ENCODE measurements around the gene CEP41.
"Not testable (repeated sequence)": the region's sequence is repeated elsewhere in the genome, so short reads cannot be mapped to it uniquely, and the experiment has no call there.

The CEP41 gene

GRCh38 chr7:130387628-130388403 is 53.0 kb downstream of the CEP41 start:
- no peak for DNase-seq (ENCODE audit: low spot score)

DNA sequence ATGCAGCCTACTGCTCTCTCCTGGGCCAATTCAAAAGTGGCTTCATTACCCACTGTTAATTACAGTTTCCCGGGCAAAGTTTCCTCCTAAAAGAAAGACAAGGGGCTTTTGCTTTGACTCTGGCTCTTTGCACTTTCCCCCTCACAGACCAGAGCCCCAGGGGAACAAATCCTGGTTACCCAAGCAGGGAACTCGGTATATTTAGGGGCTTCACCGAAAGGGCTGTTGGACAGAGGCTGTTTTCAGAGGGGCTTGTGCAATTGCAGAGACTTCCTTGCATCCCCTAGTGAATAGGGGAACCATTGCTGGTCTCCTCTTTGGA is 53.5 kb downstream of the CEP41 start:
- DNase-seq (ENCODE audit: low spot score): no peak

DNA sequence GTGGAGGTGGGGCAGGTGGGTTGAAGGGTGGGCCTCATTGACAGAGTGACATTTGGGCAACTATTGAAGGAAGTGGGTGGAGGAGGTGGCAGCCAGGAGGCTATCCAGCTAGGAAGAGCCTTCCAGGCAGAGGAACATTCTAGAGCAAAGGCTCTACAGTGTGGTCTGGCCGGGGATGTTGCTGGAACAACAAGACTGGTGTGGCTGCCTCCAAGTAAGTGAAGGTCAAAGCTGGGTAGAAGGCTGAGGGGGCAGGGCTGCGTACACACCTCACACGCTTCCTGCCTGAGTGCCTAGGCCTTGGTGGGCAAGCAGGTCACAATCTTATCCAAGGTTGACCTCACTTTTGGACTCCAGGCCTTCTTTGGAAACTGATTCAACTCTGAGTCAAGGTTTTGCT is 53.9 kb downstream of the CEP41 start:
- no peak for DNase-seq (ENCODE audit: low spot score)

DNA sequence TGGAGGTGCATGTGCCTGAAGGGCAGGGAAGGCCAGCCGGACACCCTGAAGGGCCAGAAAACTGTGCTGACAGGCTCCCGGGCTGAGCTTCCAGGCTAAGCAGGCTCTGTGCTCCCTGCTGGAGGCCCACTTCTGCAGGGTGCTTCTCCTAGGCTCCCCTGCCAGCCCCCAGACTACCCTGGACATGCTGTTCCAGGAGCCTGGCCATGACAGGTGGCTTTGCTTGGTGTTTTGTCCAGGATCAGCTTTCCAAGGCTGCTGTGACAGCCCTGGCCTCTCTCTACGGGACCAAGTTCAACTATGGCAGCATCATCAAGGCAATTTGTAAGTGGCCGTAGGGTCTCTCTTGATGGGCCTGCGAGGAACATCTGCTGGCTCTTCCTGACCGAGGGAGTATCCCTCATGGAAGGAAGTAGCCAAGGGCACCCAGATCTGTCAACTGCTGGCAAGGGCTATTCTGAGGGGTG is 55.2 kb downstream of the CEP41 start:
- no peak for DNase-seq (ENCODE audit: low spot score)

- no peak for DNase-seq (ENCODE audit: low spot score)
Observed at GRCh38 chr7:130384841-130385599, 55.8 kb downstream of the CEP41 start.

GRCh38 chr7:130384371-130384801 is 56.4 kb downstream of the CEP41 start:
- DNase-seq (ENCODE audit: low spot score): no peak

GRCh38 chr7:130383187-130383980 is 57.4 kb downstream of the CEP41 start:
- no peak for DNase-seq (ENCODE audit: low spot score)

- no peak for DNase-seq (ENCODE audit: low spot score)
Observed at GRCh38 chr7:130381468-130382312, 59.1 kb downstream of the CEP41 start.

DNA sequence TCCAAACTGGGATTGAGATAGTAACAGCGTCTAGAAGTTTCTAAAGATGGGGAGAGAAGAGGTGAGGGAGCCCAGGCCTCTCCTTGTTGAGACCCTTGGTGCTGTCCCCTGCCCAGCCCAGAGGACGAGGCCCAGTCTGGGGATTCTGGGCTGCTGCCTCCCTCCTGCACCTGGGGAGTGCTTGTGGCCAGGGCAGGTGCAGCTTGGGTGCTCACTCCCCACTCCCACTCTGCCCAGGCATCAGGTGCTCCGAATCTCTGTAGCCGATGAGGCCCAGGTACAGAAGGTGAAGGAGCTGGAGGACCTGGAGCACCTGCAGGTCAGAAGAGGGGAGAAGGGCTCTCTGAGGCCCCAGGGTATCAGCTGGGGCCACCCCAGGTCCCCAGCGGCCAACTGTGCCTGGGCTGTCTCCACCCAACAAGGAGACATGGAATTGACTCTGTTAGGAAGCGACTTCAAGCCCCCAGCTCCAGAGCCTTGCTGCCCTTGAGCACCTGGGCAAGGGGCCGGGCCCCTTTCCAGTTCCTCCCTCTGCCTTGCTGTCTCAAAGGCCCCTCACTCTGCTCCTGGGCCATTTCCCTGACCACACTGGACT is 59.9 kb downstream of the CEP41 start:
- no peak for DNase-seq (ENCODE audit: low spot score)

- no peak for DNase-seq (ENCODE audit: low spot score)
Observed at GRCh38 chr7:130379921-130380860, 60.6 kb downstream of the CEP41 start, which contains the start of gene CPA1. TSS of gene CPA1 (plus strand) at chr7:130380494. CDS start at chr7:130380521, 27 bp downstream.

DNA sequence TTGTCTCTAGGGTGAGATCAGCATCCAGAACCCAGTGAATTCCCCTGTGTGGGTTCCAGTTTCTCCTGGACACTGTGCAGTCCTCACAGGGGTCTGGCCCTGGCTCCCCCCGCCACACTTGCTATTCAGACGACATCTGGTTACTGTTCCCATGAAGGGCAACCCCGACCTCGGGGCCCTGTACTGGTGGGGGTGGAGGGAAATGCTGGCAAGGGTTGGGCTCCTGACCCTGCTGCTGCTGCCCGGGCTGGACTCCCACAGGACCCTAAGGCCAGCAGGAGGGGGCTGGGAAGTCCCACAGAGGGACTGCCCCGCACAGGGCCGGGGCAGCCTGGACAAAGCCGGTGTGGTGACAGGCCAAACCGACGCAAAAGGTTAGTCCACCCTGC is 61.3 kb downstream of the CEP41 start:
- DNase-seq (ENCODE audit: low spot score): no peak

DNA sequence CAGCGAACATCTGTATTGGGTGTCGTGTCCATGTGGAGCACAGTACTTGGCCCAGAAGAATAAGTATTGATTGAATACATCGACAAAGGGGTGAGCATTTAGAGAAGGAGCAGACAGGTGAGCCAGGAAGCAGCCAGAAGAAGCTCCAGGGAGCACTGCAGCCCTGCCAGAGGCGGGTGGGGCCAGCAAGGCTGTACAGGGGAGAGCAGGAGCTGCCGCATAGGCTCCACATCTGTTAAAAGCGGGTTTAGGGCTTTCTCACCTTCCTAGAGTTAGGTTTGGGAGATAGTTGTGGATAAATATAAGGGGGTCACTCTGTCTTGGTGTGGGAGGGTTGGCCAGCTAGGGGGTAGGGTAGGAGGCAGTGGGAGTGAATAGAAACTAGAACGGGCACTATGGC is 61.8 kb downstream of the CEP41 start:
- DNase-seq (ENCODE audit: low spot score): no peak

DNA sequence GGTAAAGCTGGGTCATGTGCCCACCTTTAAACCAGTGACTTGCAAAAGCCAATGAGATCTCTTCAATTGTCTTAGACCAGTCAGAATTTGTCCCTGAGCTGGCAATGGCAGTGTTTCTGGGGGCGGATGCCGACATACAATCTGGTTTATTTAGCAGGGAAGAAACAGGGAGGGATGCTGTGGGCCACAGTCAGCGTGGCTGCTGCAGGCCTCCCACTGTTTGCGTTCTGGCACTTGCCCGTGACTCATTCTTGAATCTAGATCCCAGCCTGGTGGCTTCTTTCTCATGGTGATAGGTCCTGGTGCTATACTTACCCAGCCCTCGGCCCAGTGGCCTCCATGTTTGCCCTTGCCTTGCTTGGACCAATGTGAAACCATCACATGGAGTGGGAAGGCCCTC is 63.6 kb downstream of the CEP41 start:
- no peak for DNase-seq (ENCODE audit: low spot score)

DNA sequence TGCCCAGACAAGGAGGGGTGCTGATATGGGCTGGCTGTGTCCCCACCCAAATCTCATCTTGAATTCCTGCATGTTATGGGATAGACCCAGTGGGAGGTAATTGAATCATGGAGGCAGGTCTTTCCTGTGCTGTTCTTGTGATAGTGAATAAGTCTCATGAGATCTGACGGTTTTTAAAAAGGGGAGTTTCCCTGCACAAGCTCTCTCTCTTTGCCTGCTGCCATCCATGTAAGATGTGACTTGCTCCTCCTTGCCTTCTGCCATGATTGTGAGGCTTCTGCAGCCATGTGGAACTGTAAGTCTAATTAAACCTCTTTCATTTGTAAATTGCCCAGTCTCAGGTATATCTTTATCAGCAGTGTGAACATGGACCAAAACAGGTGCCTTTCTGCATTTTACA is 64.4 kb downstream of the CEP41 start:
- not testable (repeated sequence) for DNase-seq (ENCODE audit: low spot score)

DNA sequence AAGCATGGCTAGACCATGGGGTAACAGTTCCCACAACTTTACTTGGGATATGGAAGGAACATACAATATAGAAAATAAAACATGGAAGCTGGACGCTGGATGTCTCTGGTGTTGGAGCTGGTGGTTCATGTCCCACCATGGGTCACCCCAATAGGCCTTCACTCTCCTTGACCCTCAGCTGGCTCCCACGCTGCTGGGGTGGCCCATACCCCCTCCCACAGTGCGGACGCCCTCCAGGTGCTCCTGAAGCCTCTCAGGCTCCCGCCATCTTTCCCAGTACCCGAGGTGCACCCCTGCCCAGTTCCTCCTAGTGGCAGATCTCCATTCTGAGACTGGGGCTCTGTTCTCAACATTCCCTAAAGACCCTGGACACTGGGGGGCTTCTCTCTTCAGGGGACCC is 66.3 kb downstream of the CEP41 start:
- DNase-seq (ENCODE audit: low spot score): no peak

DNA sequence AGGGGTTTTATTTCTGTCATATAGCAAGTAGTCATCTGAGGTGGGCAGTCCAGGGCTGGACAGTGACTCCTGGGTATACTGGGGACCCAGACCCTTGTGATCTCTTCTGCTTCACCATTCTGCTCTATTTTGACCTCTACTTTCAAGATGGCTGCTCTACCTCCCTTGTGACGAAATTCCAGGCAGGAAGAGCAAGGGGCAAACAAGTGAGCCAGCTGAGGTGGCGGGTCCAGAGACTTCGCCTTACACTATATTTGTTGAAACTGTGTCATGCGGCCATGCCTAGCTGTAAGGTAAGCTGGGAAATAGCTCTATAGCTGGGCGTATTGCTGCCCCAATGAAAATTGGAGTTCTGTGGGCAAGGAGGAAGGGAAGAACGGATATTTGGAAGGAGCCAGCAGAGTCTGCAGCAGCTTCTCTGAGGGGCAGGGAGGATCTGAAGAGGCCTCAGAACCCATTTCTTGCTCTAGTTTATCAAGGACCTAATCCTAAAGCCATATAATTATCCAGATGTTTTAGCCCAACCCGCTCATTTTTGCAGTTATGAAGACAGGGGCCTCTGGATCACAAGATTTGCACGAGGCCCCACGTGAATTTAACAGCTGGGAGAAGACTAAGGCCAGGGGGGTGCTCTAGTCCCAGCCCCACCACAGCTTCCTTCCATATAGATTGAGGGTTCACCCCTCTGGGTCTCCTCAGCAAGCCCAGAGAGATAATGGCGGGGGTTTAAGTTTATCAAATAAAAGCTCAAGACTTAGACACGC is 68.2 kb downstream of the CEP41 start:
- no peak for DNase-seq (ENCODE audit: low spot score)

GRCh38 chr7:130371046-130371445 is 69.8 kb downstream of the CEP41 start:
- no peak for DNase-seq (ENCODE audit: low spot score)

GRCh38 chr7:130369831-130370550 is 70.8 kb downstream of the CEP41 start:
- DNase-seq (ENCODE audit: low spot score): no peak

Measured in kidney capillary endothelial cell (primary cell).